Smooth muscle cell (in vitro differentiated cells): ENCODE results near the gene ZNF491. TPM values are rescaled to one million over a fixed set of nuclear protein-coding genes. Genes with fewer than 3 reads are reported as not detected.

Experiments
- DNase-seq: peaks from one replicate; lab custom pipeline; 2025; ENCODE audit not compliant: unreplicated experiment; lab: John Stamatoyannopoulos, UW
- H2AFZ ChIP-seq: fragments of 200-600 bp; sonication (generic); 2 replicates; pipeline ENCODE4 v1.6.0; 2016; ENCODE audit warnings: antibody characterized with exemption, low read depth, mild to moderate bottlenecking
- H3F3A ChIP-seq: fragments of 200-600 bp; sonication (generic); 2 replicates; pipeline ENCODE4 v1.6.0; 2017; ENCODE audit warnings: antibody characterized with exemption, low read depth
- H3K27ac ChIP-seq: fragments of 200-600 bp; sonication (generic); 2 replicates; pipeline ENCODE4 v1.5.1; 2016; ENCODE audit warnings: low read depth, mild to moderate bottlenecking
- H3K27me3 ChIP-seq: fragments of 200-600 bp; sonication (generic); 2 replicates; pipeline ENCODE4 v1.6.1; 2016; ENCODE audit warnings: low read depth, mild to moderate bottlenecking
- H3K36me3 ChIP-seq: fragments of 200-600 bp; sonication (generic); 2 replicates; pipeline ENCODE4 v1.5.1; 2016; ENCODE audit warnings: low read depth
- H3K4me1 ChIP-seq: fragments of 200-600 bp; sonication (generic); 2 replicates; pipeline ENCODE4 v1.5.1; 2016; ENCODE audit warnings: low read depth
- H3K4me2 ChIP-seq: fragments of 200-600 bp; sonication (generic); 2 replicates; pipeline ENCODE4 v1.6.0; 2016; ENCODE audit warnings: mild to moderate bottlenecking
- H3K4me3 ChIP-seq: fragments of 200-600 bp; sonication (generic); 2 replicates; pipeline ENCODE4 v1.5.1; 2016; ENCODE audit warnings: mild to moderate bottlenecking
- H3K79me2 ChIP-seq: fragments of 200-600 bp; sonication (generic); 2 replicates; pipeline ENCODE4 v1.6.0; 2016; ENCODE audit warnings: low read depth, mild to moderate bottlenecking
- H3K9ac ChIP-seq: fragments of 200-600 bp; sonication (generic); 2 replicates; pipeline ENCODE4 v1.6.0; 2016; ENCODE audit warnings: low read depth
- H3K9me3 ChIP-seq: fragments of 200-600 bp; sonication (generic); replicated peaks from 2 replicates; pipeline ENCODE4 v1.5.1; 2016; ENCODE audit warnings: low read depth
- H4K20me1 ChIP-seq: fragments of 200-600 bp; sonication (generic); 2 replicates; pipeline ENCODE4 v1.6.0; 2016; ENCODE audit warnings: low read depth
- CTCF ChIP-seq: fragments of 200-600 bp; sonication (generic); IDR thresholded peaks from 2 replicates; pipeline ENCODE4 v1.5.1; 2017; ENCODE audit warnings: borderline replicate concordance, mild to moderate bottlenecking, antibody characterized with exemption; ENCODE audit not compliant: insufficient read depth, poor library complexity, severe bottlenecking
- WGBS: methylation state at CpG from one replicate; pipeline ENCODE4 v1.1.7; 2016; ENCODE audit warnings: low lambda C conversion rate; 5-methylcytosine and 5-hydroxymethylcytosine counted together
- polyA plus RNA-seq: library from polyadenylated mRNA; unstranded; fragments of >200 nt; fragmentation: Nextera tagmentation; extraction: Ambion mirVana; gene quantifications from 2 replicates; pipeline ENCODE4 v1.2.1, GENCODE V29; 2016
- total RNA-seq: library from RNA; depleted of rRNA; stranded (reverse); fragments of >200 nt; gene quantifications from 2 replicates; pipeline ENCODE4 v1.2.3, GENCODE V29; 2014

Gene ZNF491
- total and polyA plus RNA-seq, 2 experiments from 2014 or later: 1.1 to 6.1 TPM

DNA sequence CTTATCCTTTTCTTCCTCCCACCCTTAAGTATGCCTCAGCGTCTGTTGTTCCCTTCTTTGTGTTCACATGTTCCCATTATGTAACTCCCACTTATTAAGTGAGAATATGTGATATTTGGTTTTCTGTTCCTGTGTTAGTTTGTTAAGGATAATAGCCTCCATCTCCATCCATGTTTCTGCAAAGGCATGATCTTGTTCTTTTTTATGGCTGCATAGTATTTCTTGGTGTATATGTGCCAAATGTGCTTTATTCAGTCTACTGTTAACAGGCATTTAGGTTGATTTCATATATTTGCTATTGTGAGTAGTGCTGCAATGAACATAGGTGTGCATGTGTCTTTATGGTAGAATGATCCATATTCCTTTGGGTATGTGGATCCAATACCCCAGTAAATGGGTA, 34.7 kb upstream of the ZNF491 start:
- TF ChIP-seq CTCF: no peak
- WGBS: 90% methylated on average over 1 of the region's 1 CpG

GRCh38 chr19:11766597-11767591, 31.4 kb upstream of the ZNF491 start, which contains the start of gene ZNF441:
TSS of gene ZNF441 (plus strand) at chr19:11767000. CDS start at chr19:11767194, 194 bp downstream.
- peak; percentile 87 for DNase-seq
- peaks cover 6% of the 10 kb centered on the region for H3K9me3 ChIP-seq
- H4K20me1 ChIP-seq: no peaks in the 10 kb centered on the region
- H3F3A ChIP-seq: no peaks in the 10 kb centered on the region
- peak within 1 kb of the TSS; percentile 61 for H3K27ac ChIP-seq
- H3K4me1 ChIP-seq: no peaks in the 10 kb centered on the region
- no peaks in the 10 kb centered on the region for H3K27me3 ChIP-seq
- peak within 1 kb of the TSS; percentile 98 for H2AFZ ChIP-seq
- H3K9ac ChIP-seq: peak within 1 kb of the TSS; percentile 84
- 2% methylated on average over 56 of the region's 61 CpGs for WGBS
- H3K4me2 ChIP-seq: peak within 1 kb of the TSS; percentile 98
- H3K79me2 ChIP-seq: no peaks in the 10 kb centered on the region
- H3K36me3 ChIP-seq: no peaks in the 10 kb centered on the region
- H3K4me3 ChIP-seq: peak within 1 kb of the TSS; percentile 90
- no peak for TF ChIP-seq CTCF

More for the DNA sequence above, 34.7 kb upstream of the ZNF491 start:
- H3K4me3 ChIP-seq: no peak overlapping the region
- H3K27ac ChIP-seq: no peak overlapping the region
- DNase-seq: no peak
- H3K9me3 ChIP-seq: no peaks in the 10 kb centered on the region
- H2AFZ ChIP-seq: no peak overlapping the region
- no peaks in the 10 kb centered on the region for H3K4me1 ChIP-seq
- no peak overlapping the region for H3K9ac ChIP-seq
- H3K27me3 ChIP-seq: no peaks in the 10 kb centered on the region
- H3K36me3 ChIP-seq: no peaks in the 10 kb centered on the region
- H3K4me2 ChIP-seq: no peak overlapping the region
- no peaks in the 10 kb centered on the region for H3F3A ChIP-seq
- no peaks in the 10 kb centered on the region for H4K20me1 ChIP-seq
- H3K79me2 ChIP-seq: no peaks in the 10 kb centered on the region

DNA sequence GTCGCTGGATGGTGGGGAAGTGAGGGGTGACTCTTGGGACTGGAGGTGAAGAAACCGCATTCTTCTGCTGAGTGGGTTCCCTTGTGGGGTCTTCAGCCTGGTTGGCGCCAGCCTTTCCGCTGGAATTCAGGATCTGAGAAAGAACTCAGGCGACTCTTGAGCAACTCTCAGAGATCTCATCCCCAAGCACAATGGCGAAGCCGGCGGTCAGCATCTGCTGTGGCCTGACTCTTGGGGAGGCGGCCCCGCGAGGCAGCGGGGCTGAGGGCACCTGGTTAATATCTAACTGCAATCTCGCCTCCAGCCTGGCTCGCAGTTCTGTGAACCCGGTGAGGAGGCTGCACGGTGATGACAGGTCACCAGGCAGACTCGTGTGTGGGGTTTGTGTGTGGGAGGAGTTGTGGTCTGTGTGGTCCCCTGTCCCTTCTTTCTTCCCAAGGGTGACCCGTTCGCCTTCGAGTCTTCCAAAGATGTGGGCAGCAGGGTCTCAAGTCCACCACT, 30.6 kb upstream of the ZNF491 start:
- Histone ChIP-seq H3K9ac (peak overlapping the region; percentile 84), H4K20me1 (no peaks in the 10 kb centered on the region), H3K9me3 (peaks cover 6% of the 10 kb centered on the region), H3K27ac (peak overlapping the region; percentile 61), H3K36me3 (no peaks in the 10 kb centered on the region), H3K4me1 (no peaks in the 10 kb centered on the region), H3K4me3 (peak overlapping the region; percentile 90), H2AFZ (peak overlapping the region; percentile 98), H3F3A (no peaks in the 10 kb centered on the region), H3K27me3 (no peaks in the 10 kb centered on the region), H3K79me2 (no peaks in the 10 kb centered on the region), H3K4me2 (peak overlapping the region; percentile 98)
- no peak for TF ChIP-seq CTCF
- 21% methylated on average over 18 of the region's 20 CpGs for WGBS
- DNase-seq: no peak
